Body of pancreas (tissue), 4 donors: ENCODE data around the gene CDR2. TPM values are rescaled to one million over a fixed set of nuclear protein-coding genes. Genes with fewer than 3 reads are reported as not detected.

Experiments used
- ATAC-seq: fragments of 150-250 bp; one replicate; pipeline ENCODE4 v1.9.1; 2016
- DNase-seq, 4 donors: peaks; one replicate each; pipeline ENCODE4 v3.0.0-alpha.2; 2019
- H3K27ac ChIP-seq, 4 donors: fragments of 200-600 bp; sonication (generic); 1 replicate in 3 of 4; 2 replicates in 1 of 4; pipeline versions ENCODE4 v1.5.1 to v1.6.1; 2016 to 2019; ENCODE audit warnings: mild to moderate bottlenecking in 1 of 4, mixed read lengths in 1 of 4, moderate library complexity in 1 of 4
- H3K27me3 ChIP-seq, 2 donors: fragments of 200-600 bp; sonication (generic); one replicate each; pipeline ENCODE4 v1.6.0; 2016; ENCODE audit warnings: mild to moderate bottlenecking in 1 of 2
- H3K36me3 ChIP-seq, 2 donors: fragments of 200-600 bp; sonication (generic); replicated peaks in 1 of 2; 2 replicates each; pipeline ENCODE4 v1.5.1; 2016; ENCODE audit warnings: low read depth in 2 of 2; ENCODE audit not compliant: insufficient read depth in 1 of 2
- H3K4me1 ChIP-seq: fragments of 200-600 bp; sonication (generic); one replicate; pipeline ENCODE4 v1.6.0; 2016
- H3K4me3 ChIP-seq, 2 donors: fragments of 200-600 bp; sonication (generic); 1 replicate in 1 of 2; 2 replicates in 1 of 2; pipeline ENCODE4 v1.5.1; 2016 to 2019
- H3K9me3 ChIP-seq, 3 donors: fragments of 200-600 bp; sonication (generic); 1 replicate in 2 of 3; 2 replicates in 1 of 3; pipeline ENCODE4 v1.5.1; 2016
- POLR2A ChIP-seq, 3 donors: fragments of 450-650 bp; IDR thresholded peaks; one replicate each; pipeline ENCODE4 v1.6.1; 2016; ENCODE audit warnings: antibody characterized with exemption in 3 of 3, mild to moderate bottlenecking in 2 of 3
- WGBS, 2 donors: methylation state at CpG; one replicate each; pipeline ENCODE4 v1.1.5; 2017; 5-methylcytosine and 5-hydroxymethylcytosine counted together
- intact Hi-C: fragments of 100-400 bp; cut with DNase I; formaldehyde crosslinking; loops from one replicate; pipeline ENCODE4 v1.15.1; 2023
- total RNA-seq, 2 donors: library from RNA; depleted of rRNA; stranded (reverse); fragments of >200 nt; gene quantifications; one replicate each; pipeline ENCODE4 v1.1.0, GENCODE V29; 2016
- TF ChIP-seq, protein P1 (sequence below), 7 experiments: fragments of 450-650 bp in 4 of 7; fragments of 200-600 bp in 3 of 7; sonication (generic) in 3 of 7; IDR thresholded peaks; one replicate each; pipeline ENCODE4 v1.5.1; 2016 to 2019; ENCODE audit warnings: antibody characterized with exemption in 7 of 7

CDR2 gene
- total RNA-seq, 2 donors from 2014 or later = 15.8 to 16.8 TPM

DNA sequence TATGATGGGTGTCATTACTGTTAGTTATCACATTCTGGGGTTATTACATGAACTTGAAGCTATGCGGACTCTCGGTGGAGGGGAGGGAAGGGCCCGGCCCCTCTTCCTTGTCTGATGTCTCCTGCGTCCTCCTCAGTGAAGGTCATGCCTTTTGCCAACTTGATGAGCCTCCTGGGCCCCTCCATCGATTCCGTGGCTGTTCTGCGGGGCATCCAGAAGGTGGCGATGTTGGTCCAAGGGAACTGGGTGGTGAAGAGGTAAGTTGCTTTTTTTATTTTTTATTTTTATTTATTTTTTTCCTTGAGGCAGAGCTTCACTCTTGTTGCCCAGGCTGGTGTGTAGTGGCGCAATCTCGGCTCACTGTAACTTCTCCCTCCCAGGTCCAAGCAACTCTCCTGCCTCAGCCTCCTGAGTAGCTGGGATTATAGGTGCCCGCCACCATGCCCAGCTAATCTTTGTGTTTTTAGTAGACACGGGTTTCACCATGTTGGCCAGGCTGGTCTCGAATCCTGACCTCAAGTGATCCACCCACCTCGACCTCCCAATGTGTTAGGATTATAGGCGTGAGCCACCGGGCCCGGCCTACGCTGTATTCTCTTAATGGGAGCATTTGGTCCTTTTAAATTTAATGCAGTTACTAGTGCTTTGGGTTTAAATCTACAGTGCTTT, 55.6 kb downstream of the CDR2 start:
- 68 to 70% methylated on average over 17 to 18 of the region's 18 CpGs for WGBS, 2 donors
- intact Hi-C loops = no loop called here
- DNase-seq = peak in 1 of 4 donors; percentile 40
- Histone ChIP-seq H3K4me3 (no peak overlapping the region), H3K27ac (no peak overlapping the region), H3K36me3 (peaks cover 5 to 37% of the 10 kb centered on the region in 2 donors), H3K27me3 (no peaks in the 10 kb centered on the region), H3K9me3 (no peaks in the 10 kb centered on the region), H3K4me1 (peaks cover 7% of the 10 kb centered on the region)
- TF ChIP-seq, protein P1, sequence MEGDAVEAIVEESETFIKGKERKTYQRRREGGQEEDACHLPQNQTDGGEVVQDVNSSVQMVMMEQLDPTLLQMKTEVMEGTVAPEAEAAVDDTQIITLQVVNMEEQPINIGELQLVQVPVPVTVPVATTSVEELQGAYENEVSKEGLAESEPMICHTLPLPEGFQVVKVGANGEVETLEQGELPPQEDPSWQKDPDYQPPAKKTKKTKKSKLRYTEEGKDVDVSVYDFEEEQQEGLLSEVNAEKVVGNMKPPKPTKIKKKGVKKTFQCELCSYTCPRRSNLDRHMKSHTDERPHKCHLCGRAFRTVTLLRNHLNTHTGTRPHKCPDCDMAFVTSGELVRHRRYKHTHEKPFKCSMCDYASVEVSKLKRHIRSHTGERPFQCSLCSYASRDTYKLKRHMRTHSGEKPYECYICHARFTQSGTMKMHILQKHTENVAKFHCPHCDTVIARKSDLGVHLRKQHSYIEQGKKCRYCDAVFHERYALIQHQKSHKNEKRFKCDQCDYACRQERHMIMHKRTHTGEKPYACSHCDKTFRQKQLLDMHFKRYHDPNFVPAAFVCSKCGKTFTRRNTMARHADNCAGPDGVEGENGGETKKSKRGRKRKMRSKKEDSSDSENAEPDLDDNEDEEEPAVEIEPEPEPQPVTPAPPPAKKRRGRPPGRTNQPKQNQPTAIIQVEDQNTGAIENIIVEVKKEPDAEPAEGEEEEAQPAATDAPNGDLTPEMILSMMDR (IDR thresholded peaks at IDR 0.05) = peak; percentile 33 to 58 (median 48)
- no peak for TF ChIP-seq POLR2A (IDR thresholded peaks at IDR 0.05)
- ATAC-seq = no peak

DNA sequence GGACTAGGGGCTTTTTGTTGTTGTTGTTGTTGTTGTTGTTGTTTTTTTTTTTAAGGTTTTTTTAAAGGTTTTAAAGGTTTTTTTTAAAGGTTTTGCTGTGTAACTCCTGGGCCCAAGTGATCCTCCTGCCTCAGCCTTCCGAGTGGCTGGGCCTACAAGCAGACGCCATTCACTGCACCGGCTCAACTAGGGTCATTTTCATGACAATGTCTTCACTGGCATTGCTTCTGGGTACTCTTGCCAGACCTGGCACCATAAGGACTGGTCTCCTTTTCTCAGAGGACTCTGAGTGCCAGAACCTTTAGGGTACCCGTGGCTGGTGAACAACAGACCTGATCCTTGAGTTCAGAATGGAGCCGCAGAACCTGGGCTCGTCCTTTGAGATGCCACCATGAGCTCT, 56.8 kb downstream of the CDR2 start:
- Histone ChIP-seq H3K9me3 (no peaks in the 10 kb centered on the region), H3K4me1 (peaks cover 7% of the 10 kb centered on the region), H3K4me3 (no peak overlapping the region), H3K27me3 (no peaks in the 10 kb centered on the region), H3K27ac (no peak overlapping the region), H3K36me3 (peaks cover 5 to 40% of the 10 kb centered on the region in 2 donors)
- ATAC-seq (no peak), DNase-seq (no peak)
- 82 to 94% methylated on average over 4 to 6 of the region's 6 CpGs for WGBS, 2 donors
- no peak for TF ChIP-seq POLR2A (IDR thresholded peaks at IDR 0.05)
- TF ChIP-seq, protein P1 (IDR thresholded peaks at IDR 0.05) = no peak
- intact Hi-C loops = no loop called here

DNA sequence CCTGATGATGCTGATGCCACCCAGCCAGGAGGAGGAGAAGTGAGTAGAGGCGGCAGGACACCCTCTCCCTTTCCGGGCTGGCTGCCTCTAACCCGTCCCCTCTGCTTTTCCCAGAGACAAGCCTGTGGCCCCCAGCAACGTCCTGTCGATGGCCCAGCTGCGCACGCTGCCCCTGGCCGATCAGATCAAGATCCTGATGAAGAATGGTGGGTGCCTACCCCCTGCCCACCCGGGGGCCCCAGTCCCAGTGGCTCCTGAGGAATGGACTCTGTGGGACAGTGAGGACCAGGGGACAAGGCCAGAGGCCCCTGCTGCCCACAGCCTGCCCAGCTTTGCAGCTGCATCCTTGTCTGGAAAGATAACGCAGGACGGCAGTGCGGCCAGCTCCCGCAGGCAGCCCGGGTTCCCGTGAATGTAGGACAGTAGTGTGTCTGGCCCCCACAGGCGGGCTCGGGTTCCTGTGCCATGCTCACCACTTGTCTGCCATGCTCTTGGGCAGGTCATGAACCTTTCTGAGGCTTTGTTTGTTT, 57.4 kb downstream of the CDR2 start:
- Histone ChIP-seq H3K4me3 (no peak overlapping the region), H3K36me3 (peaks cover 5 to 42% of the 10 kb centered on the region in 2 donors), H3K27me3 (no peaks in the 10 kb centered on the region), H3K4me1 (peaks cover 7% of the 10 kb centered on the region), H3K9me3 (no peaks in the 10 kb centered on the region), H3K27ac (no peak overlapping the region)
- peak in 1 of 4 donors; percentile 10 for DNase-seq
- no peak for ATAC-seq
- WGBS, 2 donors = 75 to 90% methylated on average over 7 to 17 of the region's 17 CpGs
- TF ChIP-seq, protein P1 (IDR thresholded peaks at IDR 0.05) = no peak
- TF ChIP-seq POLR2A (IDR thresholded peaks at IDR 0.05) = no peak
- intact Hi-C loops = no loop called here

DNA sequence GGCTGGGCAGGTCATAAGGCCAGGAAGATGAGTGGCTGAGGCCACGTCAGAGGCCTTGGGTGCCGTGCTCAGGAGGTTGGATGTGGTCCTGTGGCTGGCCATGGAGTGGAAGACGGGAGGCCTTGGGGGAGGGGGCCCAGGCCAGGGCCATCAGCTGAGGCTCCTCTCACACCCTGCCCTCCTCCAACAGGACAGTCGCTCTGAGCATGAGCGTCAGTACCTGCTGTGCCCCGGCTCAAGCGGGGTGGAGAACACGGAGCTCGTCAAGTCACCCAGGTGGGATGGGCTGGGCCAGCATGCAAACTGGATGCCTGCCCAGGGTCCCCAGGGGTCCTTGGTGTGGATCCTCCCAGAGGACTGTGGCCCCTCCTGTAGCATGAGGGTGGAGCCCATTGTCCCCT, 58.0 kb downstream of the CDR2 start:
- no peak for TF ChIP-seq POLR2A (IDR thresholded peaks at IDR 0.05)
- WGBS, 2 donors = 83 to 95% methylated on average over 3 to 9 of the region's 9 CpGs
- peak in 1 of 4 donors; percentile 13 for DNase-seq
- Histone ChIP-seq H3K9me3 (no peaks in the 10 kb centered on the region), H3K27me3 (no peaks in the 10 kb centered on the region), H3K4me3 (no peak overlapping the region), H3K27ac (no peak overlapping the region), H3K4me1 (peaks cover 2% of the 10 kb centered on the region), H3K36me3 (peaks cover 5 to 37% of the 10 kb centered on the region in 2 donors)
- intact Hi-C loops = no loop called here
- no peak for ATAC-seq

DNA sequence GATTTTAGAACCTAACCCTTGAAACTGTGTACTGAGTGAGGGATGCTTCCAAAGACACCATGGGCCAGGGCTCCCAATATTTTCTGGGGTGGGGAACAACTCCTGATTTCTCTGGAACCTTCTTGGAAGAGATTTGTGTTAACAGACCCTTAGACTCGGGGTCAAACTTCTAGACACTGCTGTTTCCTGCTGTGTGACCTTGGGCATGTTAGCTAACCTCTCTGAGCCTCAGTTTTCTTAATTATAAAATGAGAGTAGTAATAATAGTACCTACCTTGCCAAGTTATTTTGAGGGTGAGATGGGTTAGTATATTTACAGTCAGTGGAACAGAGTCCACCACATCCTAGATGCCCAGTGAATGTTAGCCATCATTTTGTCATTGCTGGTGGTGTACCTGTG, 58.4 kb downstream of the CDR2 start:
- ATAC-seq (no peak), DNase-seq (peak in 1 of 4 donors; percentile 1)
- Histone ChIP-seq H3K27me3 (no peaks in the 10 kb centered on the region), H3K4me1 (no peaks in the 10 kb centered on the region), H3K36me3 (peaks cover 5 to 36% of the 10 kb centered on the region in 2 donors), H3K9me3 (no peaks in the 10 kb centered on the region), H3K4me3 (no peak overlapping the region), H3K27ac (no peak overlapping the region)
- TF ChIP-seq, protein P1 (IDR thresholded peaks at IDR 0.05) = no peak
- TF ChIP-seq POLR2A (IDR thresholded peaks at IDR 0.05) = no peak
- intact Hi-C loops = no loop called here
- 72 to 92% methylated on average over 1 of the region's 1 CpG for WGBS, 2 donors
